G401 (cell line): ENCODE measurements around the gene ZBTB45. TPM values are rescaled to one million over a fixed set of nuclear protein-coding genes. Genes with fewer than 3 reads are reported as not detected.

ENCODE experiments used
- DNase-seq: peaks from one replicate; pipeline ENCODE4 v3.0.0-alpha.2; 2015; ENCODE audit warnings: low spot score
- in situ Hi-C: cut with HindIII; loops from 2 replicates; pipeline ENCODE4 v1.10.0; 2016; ENCODE audit warnings: low sequenced_read_pairs, mixed read lengths
- total RNA-seq: library from RNA; depleted of rRNA; stranded (reverse); fragments of >200 nt; shearing (Covaris generic); gene quantifications from 2 replicates; pipeline ENCODE4 v1.2.3, GENCODE V29; 2014

The ZBTB45 gene
- total RNA-seq, 1 experiment from 2014 or later, result 6.1 TPM

DNA sequence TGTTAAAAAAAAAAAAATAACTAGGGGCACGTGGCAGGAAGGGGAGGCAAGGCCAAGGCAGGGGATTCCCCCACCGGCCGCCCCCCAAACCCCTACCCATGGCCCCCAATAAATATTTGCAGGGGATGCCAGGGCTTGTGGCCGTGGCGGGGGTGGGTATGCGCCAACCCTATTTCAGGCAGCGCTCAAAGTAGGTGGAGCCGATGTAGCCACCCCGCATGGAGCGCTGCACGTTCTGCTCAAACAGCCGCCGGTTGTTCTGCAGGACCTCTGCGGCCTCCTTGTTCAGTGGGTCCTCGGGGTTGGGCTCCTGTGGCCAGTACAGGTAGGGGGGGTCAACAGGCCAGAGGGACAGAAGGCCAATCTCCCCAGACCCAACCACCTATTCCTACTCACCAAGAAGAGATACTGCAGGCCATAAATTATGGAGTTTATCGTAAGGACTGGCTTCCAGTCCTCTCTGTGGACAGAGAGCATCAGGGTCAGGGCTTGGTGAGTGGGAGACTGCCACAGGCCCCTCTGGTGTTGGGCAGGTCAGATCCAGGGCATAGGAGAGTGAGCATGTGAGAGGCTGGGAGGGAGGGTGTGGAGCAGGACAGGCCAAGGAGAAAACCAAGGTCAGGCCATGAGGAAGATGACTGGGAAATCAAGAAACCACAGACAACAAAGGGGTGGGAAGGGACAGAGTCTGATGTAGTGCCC is 36.5 kb upstream of the ZBTB45 start:
- no peak for DNase-seq
- in situ Hi-C loops, result no loop called here

DNA sequence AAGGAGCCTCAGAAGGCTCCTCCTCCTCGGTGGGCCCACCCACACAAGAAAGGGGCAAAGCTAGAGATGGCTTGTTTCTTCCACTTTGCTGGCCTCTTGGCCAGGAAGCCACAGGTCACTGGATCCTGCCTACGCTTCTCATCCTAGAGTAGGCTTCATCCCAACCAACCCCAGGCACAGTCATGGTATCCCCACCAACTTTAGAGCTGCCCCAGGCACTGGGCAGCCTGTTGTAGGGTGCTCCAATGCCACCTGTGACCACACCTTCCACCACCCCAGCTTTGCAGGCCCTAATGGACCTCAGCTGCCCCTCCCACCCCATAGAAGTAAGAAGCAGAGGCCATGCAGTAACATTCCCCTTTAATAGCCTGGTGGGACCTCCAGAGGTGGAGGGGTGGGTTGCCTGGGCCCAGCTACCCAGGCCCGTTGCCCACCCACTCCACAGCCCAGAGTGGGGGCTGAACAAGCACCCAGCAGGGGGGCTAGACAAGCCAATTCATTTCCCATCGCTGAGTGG is 35.8 kb upstream of the ZBTB45 start:
- in situ Hi-C loops, result no loop called here

DNA sequence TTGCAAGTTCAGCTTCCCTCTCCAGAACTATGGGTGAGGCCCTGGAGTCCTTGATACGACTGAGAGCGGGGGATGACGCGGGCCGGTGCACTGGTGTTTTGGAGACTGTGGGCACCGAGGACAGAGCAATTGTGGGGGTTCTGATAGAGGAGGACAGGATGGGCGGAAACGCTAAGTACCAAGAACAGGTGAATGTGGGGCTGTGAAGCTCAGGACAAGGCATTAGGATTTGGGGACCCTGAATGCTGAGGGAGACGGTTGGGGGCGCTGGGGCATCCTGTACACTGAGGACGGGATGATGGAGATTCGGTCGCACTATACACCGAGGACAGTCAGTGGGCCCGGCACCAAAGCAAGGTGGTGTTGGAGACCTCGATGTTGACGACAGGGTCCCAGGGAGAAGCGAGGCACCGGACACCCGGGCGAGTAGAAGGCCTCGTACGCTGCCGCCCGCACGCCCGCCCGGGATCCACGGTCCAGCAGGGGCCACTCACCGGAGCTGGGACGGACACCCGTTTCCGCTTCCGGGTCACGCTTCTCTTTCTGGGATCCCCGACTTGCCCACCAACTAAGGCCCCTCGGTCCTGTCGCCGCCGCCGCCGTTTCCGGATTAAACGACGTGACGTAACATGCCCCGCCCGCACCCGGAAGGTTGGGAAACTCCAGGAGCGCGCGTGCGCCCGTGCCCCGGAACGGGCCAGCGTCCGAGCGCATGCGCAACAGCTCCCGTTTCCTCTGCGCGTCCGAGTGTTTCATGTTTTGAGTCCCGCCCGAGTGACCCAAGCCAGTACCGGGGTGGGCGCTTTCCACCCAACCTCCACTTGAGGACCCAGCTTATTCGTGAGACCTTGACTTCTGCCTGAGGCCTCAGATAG is 35.1 kb upstream of the ZBTB45 start, which contains the start of gene CHMP2A:
Gene CHMP2A (minus strand): TSS at position 612 of the 875 bp plus-strand sequence. CDS start 893 bp downstream, outside the sequence.
- DNase-seq, result peak; percentile 97
- in situ Hi-C loops, result no loop called here

More for the DNA sequence above, 35.8 kb upstream of the ZBTB45 start:
- DNase-seq, result no peak

DNA sequence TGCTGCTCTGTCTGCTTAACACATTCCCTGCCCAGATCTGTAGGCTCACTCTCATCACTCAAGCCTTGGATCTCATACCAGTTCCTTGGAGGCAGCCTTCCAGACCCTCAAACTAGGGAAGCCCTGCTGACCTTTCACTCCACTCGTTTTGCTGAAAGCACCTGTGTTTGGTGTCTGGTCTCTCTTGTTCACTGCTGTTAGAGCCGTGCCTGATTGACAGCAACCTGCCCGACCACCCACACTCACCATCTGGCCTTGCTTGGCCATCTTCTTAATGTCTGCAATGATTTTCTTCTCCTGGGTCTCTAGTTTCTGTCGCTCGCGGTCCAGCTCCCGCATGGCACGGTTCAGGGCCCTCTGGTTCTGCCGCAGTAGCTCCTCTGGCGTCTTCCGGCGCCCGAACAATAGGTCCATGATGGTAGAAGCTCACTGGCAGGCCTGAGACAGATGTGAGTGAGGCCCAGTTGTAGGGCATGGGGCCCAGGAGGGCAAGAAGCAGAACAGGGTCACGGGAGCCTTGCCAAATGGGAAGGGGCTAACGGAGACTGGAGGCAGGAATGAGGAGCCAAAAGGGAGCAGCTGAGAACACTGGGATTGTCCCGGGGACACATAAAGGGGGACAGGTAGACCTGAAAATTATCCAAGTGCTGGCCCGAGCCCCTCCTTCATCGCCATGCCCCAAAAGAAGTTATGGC is 34.3 kb upstream of the ZBTB45 start:
- DNase-seq, result no peak
- in situ Hi-C loops, result no loop called here

DNA sequence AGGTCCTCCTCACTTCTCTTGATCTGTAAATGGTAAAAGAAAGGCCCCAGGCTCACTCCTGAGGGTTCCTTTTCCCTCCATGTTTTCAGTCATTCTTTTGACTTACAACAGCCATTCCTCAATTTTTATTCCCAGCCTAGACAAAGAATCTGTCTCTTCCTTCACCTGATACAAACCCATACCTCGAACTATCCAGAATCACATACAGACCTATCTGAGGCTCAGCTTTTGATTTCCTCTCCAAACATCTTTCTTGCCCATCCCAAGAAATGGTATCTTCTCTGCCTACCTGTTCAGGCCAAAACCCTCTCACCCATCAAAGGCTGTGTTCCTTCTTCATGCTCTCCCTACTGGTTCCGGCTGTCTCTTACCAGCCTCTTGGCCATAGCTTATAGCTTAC is 33.0 kb upstream of the ZBTB45 start:
- in situ Hi-C loops, result no loop called here

DNA sequence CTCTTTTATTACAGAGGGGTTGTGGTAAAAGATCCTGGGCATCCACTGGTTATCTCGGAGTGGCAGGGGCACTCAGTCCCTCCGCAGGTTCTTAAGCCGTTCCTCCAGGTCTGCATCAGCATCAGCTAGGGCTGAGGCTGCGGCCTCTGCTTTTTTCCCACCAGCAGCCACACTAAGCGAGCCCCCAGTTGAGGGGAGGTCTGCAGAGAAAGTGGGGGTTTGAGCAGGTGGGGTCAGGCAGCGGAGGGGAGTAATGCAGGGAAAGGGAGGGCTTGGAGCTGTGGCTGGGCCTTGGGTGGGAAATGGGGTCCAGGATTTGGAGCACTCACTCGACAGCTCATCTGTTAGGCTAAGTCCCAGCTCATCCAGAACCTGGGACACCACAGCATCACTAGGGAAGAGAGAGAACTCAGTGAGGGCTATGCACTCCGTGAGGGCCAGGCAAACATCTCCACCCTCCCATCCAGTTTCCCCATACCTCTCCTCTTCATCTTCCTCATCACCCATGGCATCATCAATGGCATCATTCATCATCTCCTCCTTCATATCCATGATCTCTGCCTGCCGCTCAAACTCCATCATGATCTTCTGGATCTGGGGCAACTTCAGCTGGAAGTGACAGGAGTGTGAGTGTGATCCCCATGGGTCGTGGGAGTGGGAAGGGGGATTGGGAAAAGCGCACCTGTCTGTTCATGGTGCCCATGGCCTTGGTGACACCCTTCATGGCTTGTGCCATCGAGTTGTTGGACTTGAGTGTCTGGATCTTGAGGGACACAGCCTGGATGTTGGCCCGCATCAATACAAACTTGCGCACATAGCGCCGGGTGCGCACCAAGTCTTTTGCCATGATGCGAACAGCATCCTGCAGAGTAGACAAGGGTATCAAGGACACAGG is 32.2 kb upstream of the ZBTB45 start:
- no peak for DNase-seq
- in situ Hi-C loops, result no loop called here

More for the DNA sequence above, 33.0 kb upstream of the ZBTB45 start:
- DNase-seq, result no peak

DNA sequence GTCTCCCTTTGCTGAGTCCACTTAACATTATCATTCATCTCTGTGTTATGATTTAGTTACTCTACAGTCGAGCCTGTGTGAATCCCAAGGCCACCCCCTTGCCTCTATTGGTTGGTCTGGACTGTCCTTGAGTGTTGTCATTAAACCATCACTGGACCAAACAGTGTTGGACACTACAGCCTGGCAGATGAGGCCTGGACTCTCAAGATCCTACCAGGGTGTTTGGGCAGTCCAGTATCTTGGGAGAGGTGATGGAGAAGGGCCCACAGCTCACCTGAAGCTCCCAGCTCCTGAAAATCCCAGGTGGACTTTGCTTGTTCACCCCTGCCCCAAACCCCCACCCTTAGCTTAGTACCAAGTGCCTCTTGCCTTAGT is 31.5 kb upstream of the ZBTB45 start:
- DNase-seq, result no peak
- in situ Hi-C loops, result no loop called here

DNA sequence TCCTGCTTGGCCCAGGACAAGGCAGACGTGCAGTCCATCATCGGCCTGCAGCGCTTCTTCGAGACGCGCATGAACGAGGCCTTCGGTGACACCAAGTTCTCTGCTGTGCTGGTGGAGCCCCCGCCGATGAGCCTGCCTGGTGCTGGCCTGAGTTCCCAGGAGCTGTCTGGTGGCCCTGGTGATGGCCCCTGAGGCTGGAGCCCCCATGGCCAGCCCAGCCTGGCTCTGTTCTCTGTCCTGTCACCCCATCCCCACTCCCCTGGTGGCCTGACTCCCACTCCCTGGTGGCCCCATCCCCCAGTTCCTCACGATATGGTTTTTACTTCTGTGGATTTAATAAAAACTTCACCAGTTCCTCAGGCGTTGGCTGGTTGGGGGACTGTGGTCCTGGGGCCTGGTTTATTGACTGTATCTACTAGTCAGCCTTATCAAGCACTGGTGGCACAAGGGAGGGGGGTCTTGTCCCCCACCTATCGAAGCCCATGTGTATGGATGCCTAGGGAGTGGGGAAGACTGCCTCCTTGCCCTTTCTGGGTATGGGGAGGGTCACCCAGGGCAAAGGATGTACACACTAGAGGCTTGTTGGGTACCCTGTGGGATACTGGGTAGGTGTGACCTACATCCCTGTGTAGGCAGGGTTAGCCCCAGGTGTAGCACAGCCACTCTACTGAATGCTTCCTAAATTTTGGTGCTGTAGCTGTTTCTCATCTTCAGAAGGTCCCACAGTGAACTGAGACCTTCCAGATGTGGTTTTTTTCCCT is 30.9 kb upstream of the ZBTB45 start:
- DNase-seq, result no peak
- in situ Hi-C loops, result no loop called here

DNA sequence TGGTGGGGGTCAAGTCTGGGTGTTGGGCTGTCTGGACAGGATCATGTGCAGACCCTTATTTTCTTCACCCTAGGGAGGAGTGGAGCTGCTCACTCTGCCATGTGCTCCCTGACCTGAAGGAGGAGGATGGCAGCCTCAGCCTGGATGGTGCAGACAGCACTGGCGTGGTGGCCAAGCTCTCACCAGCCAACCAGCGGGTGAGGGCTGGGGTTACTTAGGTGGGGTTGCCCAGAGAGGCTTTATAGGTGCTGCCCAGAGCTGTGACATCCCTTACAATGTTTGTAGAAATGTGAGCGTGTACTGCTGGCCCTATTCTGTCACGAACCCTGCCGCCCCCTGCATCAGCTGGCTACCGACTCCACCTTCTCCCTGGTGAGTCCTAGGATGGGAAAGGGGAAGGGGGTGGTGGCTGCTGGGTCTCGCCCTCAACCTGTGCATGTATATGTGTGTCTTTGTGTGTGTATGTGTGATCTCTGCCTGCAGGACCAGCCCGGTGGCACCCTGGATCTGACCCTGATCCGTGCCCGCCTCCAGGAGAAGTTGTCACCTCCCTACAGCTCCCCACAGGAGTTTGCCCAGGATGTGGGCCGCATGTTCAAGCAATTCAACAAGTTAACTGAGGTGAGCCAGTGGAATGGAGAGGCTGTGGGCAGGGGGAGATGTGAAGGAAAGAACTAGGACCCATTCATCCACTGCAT is 30.2 kb upstream of the ZBTB45 start:
- in situ Hi-C loops, result no loop called here
- no peak for DNase-seq

DNA sequence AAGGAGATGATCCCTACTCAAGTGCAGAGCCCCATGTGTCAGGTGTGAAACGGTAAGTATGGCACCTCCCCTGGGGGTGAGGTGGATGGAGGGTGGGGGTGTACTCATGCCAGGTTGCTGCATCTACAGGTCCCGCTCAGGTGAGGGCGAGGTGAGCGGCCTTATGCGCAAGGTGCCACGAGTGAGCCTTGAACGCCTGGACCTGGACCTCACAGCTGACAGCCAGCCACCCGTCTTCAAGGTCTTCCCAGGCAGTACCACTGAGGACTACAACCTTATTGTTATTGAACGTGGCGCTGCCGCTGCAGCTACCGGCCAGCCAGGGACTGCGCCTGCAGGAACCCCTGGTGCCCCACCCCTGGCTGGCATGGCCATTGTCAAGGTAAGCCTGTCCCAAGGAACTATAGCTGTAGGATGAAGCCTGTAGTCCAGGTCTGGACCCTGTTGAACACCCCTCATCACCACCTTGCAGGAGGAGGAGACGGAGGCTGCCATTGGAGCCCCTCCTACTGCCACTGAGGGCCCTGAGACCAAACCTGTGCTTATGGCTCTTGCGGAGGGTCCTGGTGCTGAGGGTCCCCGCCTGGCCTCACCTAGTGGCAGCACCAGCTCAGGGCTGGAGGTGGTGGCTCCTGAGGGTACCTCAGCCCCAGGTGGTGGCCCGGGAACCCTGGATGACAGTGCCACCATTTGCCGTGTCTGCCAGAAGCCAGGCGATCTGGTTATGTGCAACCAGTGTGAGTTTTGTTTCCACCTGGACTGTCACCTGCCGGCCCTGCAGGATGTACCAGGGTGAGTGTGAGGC is 29.5 kb upstream of the ZBTB45 start:
- in situ Hi-C loops, result no loop called here
- DNase-seq, result no peak

DNA sequence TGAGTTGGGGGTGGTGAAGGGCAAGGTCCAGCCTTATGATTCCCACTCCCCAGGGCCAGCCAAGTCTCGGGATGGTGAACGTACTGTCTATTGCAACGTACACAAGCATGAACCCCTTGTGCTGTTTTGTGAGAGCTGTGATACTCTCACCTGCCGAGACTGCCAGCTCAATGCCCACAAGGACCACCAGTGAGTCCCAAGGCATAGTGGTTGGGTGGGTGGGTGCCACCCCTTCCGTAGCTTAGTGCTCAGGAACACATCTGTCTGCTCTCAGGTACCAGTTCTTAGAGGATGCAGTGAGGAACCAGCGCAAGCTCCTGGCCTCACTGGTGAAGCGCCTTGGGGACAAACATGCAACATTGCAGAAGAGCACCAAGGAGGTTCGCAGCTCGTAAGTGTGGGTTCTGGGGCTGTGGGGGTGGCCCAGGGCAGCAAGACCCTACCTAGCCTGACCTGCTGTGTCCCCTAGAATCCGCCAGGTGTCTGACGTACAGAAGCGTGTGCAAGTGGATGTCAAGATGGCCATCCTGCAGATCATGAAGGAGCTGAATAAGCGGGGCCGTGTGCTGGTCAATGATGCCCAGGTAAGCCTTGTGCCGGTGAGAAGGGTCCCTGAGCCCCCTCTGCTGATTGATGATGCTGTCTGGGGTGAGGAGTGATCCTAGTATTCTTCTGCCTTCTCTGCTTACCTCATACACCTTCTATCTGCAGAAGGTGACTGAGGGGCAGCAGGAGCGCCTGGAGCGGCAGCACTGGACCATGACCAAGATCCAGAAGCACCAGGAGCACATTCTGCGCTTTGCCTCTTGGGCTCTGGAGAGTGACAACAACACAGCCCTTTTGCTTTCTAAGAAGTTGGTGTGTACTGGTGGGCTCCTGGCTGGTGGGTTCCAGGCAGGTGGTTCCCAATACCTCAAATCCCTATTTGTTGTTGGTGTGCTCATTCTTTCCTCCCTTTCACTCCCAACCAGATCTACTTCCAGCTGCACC is 28.0 kb upstream of the ZBTB45 start:
- DNase-seq, result no peak
- in situ Hi-C loops, result no loop called here

DNA sequence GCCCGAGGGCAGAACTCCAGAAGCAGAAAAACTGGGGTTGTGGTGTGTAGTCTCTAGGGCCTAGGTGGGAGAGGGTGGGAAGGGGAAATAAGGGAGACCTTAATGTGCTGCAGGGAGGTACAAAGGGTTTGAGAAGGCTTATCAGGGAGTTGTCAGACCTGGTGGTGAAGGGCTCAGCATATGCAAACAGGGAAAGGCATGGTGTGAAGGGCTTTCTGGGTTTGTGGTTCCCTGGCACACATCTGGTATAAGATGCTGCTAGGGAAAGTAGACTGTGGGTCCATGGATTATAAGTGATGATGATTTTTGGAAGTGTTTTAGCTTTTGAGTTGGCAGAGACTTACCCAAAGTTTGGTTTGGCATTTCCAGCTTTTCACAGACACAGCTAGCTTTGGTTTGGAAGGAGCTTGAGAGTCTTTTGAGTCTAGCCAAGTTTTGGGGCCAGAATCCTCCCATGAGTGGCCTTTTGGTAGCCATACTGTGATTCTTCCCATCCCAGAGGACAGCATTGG is 26.5 kb upstream of the ZBTB45 start:
- DNase-seq, result no peak
- in situ Hi-C loops, result no loop called here

DNA sequence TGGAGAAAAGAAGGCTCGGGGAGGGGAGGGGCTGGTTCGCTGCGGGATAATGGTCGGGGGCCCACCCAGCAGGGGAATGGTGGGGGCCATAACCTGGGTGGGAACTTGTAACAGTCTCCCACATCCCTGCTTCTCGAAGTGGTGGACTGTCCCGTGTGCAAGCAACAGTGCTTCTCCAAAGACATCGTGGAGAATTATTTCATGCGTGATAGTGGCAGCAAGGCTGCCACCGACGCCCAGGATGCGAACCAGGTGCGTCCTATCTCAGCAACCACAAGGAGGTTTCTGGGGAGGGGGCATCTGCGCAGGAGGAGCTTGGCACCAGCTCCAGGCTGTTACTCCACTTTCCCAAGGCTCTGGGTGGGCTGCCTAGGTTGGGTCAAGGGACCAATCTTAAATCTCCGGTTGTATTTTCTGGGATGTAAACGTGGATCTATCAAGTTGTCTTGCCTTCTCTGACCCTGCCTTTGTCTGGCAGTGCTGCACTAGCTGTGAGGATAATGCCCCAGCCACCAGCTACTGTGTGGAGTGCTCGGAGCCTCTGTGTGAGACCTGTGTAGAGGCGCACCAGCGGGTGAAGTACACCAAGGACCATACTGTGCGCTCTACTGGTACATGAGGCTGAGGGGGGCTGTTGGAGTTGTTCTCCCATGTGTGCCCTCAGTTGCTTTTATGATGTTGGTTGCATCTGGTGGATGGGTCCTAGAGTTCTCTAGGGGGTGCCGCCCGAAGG is 25.8 kb upstream of the ZBTB45 start:
- DNase-seq, result no peak
- in situ Hi-C loops, result no loop called here

DNA sequence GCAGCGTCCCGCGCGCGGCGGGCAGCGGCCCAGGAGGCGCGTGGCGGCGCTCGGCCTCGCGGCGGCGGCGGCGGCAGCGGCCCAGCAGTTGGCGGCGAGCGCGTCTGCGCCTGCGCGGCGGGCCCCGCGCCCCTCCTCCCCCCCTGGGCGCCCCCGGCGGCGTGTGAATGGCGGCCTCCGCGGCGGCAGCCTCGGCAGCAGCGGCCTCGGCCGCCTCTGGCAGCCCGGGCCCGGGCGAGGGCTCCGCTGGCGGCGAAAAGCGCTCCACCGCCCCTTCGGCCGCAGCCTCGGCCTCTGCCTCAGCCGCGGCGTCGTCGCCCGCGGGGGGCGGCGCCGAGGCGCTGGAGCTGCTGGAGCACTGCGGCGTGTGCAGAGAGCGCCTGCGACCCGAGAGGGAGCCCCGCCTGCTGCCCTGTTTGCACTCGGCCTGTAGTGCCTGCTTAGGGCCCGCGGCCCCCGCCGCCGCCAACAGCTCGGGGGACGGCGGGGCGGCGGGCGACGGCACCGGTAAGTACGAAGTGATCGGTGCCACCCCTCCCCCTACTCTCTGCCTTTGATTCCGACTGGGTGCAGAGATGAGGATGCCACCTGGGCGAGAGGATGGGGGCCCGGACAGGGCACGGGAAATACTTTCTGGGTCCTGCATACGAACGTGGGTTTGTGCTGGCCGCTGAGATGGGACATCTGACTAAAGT is 25.1 kb upstream of the ZBTB45 start:
- DNase-seq, result no peak
- in situ Hi-C loops, result no loop called here
